ENCODE measurements around the gene STK33.
"Not testable (repeated sequence)": the region's sequence is repeated elsewhere in the genome, so short reads cannot be mapped to it uniquely, and the experiment has no call there.

STK33 gene

GRCh38 chr11:8533332-8533731, 60.7 kb downstream of the STK33 start:
- no peak for DNase-seq

GRCh38 chr11:8532475-8532874, 61.6 kb downstream of the STK33 start:
- DNase-seq = no peak

DNA sequence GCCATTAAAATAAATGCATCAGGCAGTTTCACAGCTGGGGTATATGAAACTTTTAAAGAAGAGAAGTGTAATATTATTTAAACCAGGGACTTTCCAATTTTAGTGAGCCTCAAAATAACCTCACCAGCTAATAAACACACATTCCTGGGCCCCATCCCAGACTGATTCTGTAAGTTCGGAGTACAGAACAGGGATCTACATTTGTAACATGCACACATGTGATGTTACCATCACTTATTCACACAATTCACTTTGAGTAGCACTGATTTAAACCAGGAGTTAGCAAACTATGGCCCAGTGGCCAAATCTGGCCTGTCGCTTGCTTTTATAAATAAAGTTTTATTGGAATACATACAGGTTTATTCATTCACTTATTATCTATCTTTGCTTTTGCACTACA, 62.0 kb downstream of the STK33 start:
- DNase-seq = no peak

DNA sequence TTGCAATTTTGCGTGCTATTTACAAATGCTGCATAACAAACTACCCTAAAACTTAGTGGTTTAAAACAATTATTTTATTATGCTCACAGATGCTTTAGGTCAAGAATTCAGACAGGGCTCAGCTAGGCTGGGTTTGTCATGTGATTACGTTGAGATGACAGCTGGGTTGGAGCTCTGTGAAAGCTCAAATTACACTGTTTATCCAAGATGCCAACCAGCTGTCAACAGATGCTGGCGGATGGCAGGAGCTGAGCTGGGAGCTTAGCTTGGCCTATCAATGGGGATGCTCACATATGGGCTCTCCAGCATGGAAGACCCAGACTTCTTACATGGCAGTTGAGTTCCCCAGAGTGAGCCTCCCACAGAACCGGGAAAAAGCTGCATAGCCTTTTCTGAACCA, 62.7 kb downstream of the STK33 start:
- no peak for DNase-seq

DNA sequence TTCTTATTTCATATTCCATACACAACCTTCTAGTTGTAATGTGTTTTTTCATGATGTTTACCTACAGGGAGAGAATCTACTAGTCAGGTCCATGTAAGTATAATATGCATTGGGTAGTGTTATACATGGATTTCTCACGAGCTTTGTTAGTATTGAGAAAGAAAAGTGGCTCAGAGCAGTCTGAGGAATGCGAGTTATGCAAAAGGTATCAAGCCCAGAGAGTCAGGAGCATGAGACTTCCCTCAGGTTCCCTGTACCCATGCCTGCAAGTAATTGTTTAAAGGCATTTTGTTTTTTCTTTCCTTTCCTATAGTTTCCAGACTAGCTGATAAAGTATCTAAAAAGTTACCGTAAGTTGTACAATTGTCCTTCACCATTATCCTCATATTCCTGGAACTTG, 66.1 kb downstream of the STK33 start:
- DNase-seq = no peak

- no peak for DNase-seq
Measured at GRCh38 chr11:8523396-8523795, 70.6 kb downstream of the STK33 start.

DNA sequence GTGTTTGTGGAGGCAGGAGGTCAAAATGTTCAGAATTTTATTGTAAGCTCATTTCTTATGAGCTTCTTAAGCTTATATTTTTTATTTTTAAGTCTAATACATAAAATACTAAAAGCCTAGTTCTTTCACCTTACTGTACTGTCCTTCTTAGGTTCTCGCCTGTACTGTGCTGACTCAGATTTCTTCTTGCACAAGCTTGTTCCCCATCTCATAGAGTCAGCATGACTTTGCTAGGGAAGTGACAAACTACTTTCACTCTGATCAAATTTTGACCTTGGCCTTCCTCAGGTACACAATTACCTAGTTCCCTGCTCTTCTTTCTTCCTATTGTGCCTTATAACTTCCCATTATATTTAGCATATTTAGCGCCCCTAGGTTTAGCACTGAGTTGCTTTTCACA, 81.5 kb downstream of the STK33 start:
- DNase-seq = no peak

GRCh38 chr11:8503910-8504364, 90.1 kb downstream of the STK33 start:
- DNase-seq = no peak

- DNase-seq = no peak
Measured at GRCh38 chr11:8501836-8502235, 92.2 kb downstream of the STK33 start.

GRCh38 chr11:8488395-8488794, 105.6 kb downstream of the STK33 start:
- DNase-seq = no peak

DNA sequence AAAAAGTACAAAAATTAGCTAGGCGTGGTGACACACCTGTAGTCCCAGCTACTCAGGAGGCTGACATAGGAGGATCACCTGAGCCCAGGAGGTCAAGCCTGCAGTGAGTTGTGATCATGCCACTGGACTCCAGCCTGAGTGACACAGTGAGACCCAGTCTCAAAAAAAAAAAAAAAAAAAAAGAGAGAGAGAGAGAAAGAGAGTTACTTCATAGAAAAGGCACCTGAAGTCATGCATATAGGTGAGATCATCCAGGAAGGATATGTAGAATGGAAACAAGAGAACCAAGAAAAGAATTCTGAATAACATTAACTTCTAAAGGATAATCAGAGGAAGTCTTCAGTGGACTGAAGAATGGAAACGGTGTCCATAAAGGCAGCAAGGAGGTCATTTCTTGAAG, 106.8 kb downstream of the STK33 start:
- DNase-seq = no peak

DNA sequence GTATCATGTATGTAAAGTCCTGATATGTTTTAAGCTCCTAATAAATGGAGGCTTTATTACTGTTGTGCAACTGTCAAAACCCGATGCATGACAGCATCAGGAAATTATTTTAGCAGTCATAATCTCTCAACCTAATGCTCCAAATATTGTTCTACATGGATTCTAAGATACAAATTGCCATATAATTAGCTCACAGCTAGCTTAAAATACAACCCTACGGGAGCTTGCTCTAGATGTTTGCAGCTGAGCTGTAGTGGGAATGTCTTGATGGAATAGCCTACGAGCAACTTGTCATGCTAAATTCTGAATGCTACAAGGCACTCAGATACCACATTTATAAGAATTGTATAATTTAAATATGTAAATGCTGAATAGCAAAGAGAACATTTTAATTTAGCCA, 109.8 kb downstream of the STK33 start:
- no peak for DNase-seq

DNA sequence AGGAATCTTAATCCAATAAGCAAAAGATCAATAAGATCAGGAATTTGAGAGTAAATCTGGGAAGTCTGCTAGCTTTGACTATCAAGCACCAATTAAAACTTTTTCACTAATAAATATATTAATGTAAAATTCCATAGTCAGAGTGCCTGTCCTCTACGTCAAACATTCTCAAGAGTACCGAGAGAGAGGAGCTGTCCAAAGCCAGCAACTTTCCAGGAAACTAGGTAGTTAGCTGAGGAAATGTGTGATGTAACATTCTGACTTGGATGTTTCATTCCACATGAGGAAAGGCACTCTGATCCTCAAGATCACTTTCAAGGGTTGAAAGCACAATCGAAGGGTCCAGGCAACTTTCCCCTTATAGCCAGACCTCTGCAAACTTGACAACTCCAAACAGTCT, 113.2 kb downstream of the STK33 start:
- DNase-seq = no peak

- DNase-seq = no peak
Measured at GRCh38 chr11:8477680-8478079, 116.3 kb downstream of the STK33 start.

DNA sequence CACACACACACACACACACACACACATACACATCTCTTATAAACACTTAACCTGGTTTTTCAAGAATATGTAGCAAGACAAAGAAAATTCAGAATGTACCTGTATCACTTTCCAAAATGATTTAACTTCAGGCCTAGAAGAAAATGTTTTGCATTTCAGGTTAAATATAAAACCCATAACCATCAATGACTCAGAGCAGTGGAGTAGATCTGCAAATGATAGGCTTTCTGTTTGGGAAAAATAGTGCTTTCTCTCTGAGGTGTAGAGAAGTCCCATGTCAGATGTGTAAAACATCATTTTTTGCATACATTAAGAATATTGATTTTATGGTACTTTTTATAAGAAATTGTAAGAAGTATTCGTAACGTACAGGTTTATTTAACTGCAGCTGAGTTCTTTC, 116.9 kb downstream of the STK33 start:
- DNase-seq = no peak

DNA sequence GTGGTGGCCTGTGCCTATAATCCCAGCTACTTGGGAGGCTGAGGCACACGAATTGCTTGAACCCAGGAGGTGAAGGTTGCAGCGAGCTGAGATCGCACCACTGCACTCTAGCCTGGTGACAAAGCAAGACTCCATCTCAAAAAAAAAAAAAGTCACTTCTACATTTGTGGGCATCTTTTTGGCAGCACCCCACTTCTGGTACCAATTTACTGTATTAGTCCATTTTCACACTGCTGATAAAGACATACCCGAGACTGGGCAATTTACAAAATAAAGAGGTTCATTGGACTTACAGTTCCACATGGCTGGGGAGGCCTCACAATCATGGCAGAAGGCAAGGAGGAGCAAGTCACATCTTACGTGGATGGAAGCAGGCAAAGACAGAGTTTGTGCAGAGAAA, 126.2 kb downstream of the STK33 start:
- not testable (repeated sequence) for DNase-seq

DNA sequence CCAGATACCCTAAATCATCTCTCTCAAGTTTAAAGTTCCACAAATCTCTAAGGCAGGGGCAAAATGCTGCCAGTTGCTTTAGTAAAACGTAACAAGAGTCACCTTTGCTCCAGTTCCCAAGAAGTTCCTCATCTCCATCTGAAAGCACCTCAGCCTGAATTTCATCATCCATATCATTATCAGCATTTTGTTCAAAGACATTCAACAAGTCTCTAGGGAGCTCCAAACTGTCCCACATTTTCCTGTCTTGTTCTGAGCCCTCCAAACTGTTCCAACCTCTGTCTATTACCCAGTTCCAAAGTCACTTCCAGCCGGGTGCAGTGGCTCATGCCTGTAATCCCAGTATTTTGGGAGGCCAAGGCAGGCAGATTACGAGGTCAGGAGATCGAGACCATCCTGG, 126.7 kb downstream of the STK33 start:
- DNase-seq = not testable (repeated sequence)

DNA sequence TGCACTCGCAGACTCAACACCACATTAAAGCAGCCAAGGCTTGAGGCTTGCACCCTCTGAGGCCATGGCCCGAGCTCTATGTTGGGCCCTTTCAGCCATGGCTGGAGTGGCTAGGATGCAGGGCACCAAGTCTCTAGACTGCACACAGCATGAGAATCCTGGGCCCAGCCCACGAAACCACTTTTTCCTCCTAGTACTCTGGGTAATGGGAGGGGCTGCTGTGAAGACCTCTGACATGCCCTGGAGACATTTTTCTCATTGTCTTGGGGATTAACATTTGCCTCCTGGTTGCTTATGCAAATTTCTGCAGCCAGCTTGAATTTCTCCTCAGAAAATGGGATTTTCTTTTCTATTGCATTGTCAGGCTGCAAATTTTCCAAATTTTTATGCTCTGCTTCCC, 127.1 kb downstream of the STK33 start:
- not testable (repeated sequence) for DNase-seq

DNA sequence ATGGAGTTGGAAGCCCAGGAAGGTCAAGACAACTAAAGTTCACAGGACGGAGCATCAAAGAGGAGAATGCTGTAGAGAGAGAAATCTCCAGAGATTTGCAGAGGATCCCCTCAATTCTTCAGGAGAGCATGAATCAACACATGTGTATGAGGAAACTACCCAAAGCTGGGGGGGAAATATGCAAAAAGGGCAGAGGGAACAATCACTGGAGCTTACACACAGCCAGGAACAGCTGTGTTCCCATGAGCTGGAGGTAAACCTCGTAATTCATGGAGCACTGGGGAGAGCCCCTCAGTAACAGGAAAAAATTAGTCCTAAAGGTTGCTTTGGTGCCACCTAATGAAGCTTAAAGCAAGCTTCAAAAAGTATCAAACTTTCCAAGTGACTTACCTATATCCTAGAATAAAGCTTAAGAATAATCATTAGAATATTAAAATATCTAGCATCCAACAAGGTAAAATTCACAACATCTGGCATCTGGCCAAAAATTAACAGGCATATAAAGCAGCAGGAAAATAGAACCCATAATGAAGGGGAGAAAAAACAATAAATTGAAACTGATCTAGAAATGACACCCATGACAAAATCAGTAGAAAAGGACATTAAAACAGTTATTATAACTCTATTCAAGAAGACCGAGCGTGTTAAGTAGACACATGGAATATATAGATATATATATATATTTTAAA, 134.2 kb downstream of the STK33 start:
- no peak for DNase-seq

DNA sequence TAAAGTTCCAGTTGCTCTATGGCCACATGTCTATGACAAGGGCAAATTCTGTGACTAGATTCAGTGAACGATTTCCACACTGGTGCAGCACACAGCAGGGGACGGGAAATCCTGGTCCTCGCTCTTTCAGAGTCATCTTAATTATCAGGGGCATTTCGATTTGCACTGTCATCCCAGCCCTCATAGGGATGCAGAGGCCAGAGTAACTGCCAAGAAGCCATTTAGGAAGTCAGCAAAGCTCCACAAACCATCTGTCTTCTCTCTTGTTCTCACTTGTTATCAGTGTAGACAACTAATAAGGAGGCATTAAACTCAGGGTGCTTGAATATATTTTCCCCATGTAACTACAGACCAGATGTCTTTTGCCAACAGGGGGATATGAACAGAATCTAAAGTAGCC, 151.7 kb downstream of the STK33 start:
- no peak for DNase-seq

- no peak for DNase-seq
Measured at GRCh38 chr11:8440649-8441048, 153.4 kb downstream of the STK33 start.

- DNase-seq = no peak
Measured at GRCh38 chr11:8429483-8429882, 164.5 kb downstream of the STK33 start.

- DNase-seq = no peak
Measured at GRCh38 chr11:8426076-8426475, 168.0 kb downstream of the STK33 start.

DNA sequence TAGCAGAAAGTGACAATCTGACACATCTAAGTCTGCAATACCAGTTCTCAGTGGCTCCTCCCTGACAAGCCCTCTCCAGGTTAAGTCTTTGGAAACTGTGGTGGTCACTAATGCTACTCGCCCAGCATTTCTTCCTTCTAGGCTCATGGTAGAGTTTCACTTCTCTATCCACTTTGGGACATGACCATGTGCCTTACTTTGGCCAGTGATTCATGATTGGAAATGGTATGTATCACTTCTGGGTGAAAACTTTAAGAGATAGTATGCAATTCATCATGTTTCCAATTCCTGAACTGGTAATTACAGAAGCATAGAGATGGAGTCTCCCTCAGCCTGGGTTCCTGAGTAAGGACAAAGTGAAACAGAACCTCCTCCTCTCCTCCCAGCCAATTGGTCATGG, 178.8 kb downstream of the STK33 start:
- no peak for DNase-seq

DNA sequence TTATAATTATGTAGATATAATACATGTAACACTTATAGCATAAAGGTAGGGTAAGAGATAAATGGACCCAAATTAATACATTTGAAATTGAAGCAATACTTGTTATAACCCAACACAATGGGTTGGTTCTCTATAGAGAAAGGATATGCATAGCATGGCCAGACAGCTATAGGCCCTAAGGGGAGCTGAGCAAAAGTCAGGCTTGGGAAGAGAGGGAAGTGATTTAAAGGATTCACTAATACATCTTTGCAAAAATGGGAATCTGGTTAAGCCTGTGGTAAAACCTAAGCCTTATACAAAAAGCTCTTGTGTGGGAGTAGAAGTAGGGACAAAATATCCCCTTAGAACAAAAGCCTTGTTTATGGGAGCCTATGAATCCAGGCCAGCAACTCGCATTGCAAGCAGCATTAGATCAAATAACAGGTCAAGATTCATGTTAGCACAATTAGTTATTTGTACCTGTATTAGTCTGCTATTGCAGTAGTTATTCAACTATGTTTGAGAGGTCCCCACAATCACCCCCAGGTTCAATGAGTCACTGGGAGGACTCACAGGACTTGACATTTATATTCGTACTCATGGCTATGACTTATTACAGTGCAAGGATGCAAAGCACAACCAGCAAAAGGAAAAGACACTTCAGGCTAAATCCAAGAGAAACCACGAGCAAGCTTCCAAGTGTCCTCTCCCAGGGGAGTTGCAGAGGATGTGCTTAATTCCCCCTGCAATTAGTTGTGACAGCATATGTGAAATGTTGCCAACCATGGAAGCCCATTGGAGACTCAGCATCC, 185.7 kb downstream of the STK33 start:
- DNase-seq = no peak
